Neutrophil (primary cell): ENCODE measurements around the gene TSPAN9.

Source experiments
- H3K27ac ChIP-seq: fragments of 200-600 bp; sonication (generic); 2 replicates; pipeline ENCODE4 v1.5.1; 2016; ENCODE audit warnings: mild to moderate bottlenecking, moderate library complexity
- H3K27me3 ChIP-seq: fragments of 200-600 bp; sonication (generic); 2 replicates; pipeline ENCODE4 v1.6.0; 2016; ENCODE audit warnings: mild to moderate bottlenecking
- H3K36me3 ChIP-seq: fragments of 200-600 bp; sonication (generic); 2 replicates; pipeline ENCODE4 v1.5.1; 2017
- H3K4me1 ChIP-seq, 2 experiments: fragments of 200-600 bp in 1 of 2; sonication (generic) in 1 of 2; 1 replicate in 1 of 2; 2 replicates in 1 of 2; pipeline versions ENCODE4 v1.5.1 to v1.6.1; 2013 to 2016; ENCODE audit warnings: low read depth in 1 of 2, low read length in 1 of 2, mild to moderate bottlenecking in 1 of 2, moderate library complexity in 1 of 2; ENCODE audit not compliant: control insufficient read depth in 1 of 2, insufficient read depth in 1 of 2
- H3K4me3 ChIP-seq, 2 experiments: fragments of 200-600 bp in 1 of 2; sonication (generic) in 1 of 2; 1 replicate in 1 of 2; 2 replicates in 1 of 2; pipeline ENCODE4 v1.5.1; 2013 to 2016; ENCODE audit warnings: low read depth in 1 of 2, low read length in 1 of 2, mild to moderate bottlenecking in 1 of 2, moderate library complexity in 1 of 2
- H3K9me3 ChIP-seq: fragments of 200-600 bp; sonication (generic); 2 replicates; pipeline ENCODE4 v1.5.1; 2016
- CTCF ChIP-seq: fragments of 200-600 bp; sonication (generic); IDR thresholded peaks from 2 replicates; pipeline ENCODE4 v1.5.1; 2016; ENCODE audit warnings: antibody characterized with exemption

The TSPAN9 gene

DNA sequence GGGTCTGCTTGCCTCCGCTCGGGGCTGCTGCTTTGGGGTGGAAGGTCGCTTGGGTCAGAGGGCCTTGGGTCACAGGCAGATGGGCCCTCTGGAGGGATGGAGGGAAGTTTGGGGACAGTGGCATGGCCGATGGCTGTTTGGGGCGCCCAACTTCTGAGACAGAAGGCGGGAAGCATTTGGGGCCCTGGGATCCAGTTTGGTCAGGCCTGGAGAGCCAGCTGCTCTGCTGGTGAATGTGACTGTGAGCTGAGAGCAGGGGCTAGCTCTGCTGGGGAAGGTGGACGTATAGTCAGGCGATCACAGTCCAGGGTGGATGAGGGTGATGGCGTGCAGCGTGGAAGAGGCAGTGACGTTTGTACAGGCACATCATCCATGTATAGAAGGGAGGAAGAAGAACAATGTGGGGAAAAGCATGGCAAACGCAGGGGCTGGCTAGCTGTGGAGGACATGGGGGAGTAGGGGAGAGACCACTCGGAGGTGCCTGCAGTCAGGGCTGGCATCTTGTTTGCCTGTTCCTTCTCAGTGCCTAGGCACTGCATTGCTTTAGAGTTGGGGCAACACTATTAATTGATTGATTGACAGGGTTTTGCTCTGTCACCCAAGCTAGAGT lies 57.5 kb downstream of the TSPAN9 start:
- H3K27me3 ChIP-seq: peaks cover 99% of the 10 kb centered on the region
- TF ChIP-seq CTCF: no peak
- H3K4me1 ChIP-seq: peaks cover 4 to 8% of the 10 kb centered on the region in 2 experiments
- H3K9me3 ChIP-seq: no peaks in the 10 kb centered on the region
- no peak overlapping the region for H3K4me3 ChIP-seq
- no peak overlapping the region for H3K27ac ChIP-seq
- no peaks in the 10 kb centered on the region for H3K36me3 ChIP-seq

DNA sequence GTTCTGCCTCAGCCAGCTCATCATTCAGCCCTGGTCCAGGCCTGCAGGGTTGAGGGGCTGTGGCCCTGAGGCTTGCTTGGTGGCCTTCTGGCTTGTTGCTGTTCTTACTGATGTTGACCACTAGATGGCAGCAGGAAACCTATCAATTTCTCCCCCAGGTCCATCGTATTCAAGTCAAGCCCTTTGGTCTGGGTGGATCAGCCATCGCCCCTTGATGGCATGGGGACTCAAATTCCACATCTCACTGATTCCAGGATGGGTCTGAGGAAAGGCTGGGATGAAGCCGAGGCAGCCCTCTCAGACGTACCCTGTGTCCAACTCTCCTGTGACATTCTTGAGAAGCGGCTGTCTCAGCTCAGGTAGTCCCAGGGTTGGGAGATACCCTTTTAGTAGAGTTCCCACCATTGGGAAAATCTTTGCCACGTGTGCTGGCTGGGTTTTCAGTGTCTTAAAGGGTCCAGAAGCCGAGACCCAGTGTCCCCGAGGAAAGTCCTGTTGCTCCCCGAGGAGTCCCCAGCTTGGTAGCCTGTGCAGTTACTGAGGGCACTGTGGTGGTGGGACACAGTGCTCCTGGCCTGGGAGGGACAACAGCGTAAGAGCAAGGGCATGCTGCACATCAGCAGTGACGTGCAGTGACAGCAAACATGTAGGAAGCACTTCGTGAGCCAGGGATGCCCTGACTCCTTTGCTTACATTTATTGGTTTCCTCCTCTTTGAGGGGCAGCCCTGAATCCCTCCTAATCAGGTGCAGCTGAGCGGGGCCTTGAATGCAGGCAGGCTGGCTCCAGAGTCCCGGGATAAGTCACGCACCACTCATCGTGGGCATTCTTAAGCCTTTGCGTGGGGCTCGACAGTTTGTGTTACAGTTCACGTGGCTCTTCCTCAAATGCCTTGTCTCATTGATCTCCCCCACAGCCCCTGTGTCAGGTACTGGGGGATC lies 58.6 kb downstream of the TSPAN9 start:
- H3K9me3 ChIP-seq: no peaks in the 10 kb centered on the region
- H3K4me1 ChIP-seq: no peaks in the 10 kb centered on the region
- H3K36me3 ChIP-seq: no peaks in the 10 kb centered on the region
- no peak overlapping the region for H3K27ac ChIP-seq
- H3K27me3 ChIP-seq: peaks cover 98% of the 10 kb centered on the region
- peak; percentile 51 for TF ChIP-seq CTCF
- H3K4me3 ChIP-seq: no peak overlapping the region

- H3K36me3 ChIP-seq: no peaks in the 10 kb centered on the region
- TF ChIP-seq CTCF: no peak
- no peak overlapping the region for H3K27ac ChIP-seq
- no peaks in the 10 kb centered on the region for H3K9me3 ChIP-seq
- peaks cover 92% of the 10 kb centered on the region for H3K27me3 ChIP-seq
- H3K4me3 ChIP-seq: no peak overlapping the region
- no peaks in the 10 kb centered on the region for H3K4me1 ChIP-seq
These were observed 59.6 kb downstream of the TSPAN9 start for GRCh38 chr12:3136641-3137267.

DNA sequence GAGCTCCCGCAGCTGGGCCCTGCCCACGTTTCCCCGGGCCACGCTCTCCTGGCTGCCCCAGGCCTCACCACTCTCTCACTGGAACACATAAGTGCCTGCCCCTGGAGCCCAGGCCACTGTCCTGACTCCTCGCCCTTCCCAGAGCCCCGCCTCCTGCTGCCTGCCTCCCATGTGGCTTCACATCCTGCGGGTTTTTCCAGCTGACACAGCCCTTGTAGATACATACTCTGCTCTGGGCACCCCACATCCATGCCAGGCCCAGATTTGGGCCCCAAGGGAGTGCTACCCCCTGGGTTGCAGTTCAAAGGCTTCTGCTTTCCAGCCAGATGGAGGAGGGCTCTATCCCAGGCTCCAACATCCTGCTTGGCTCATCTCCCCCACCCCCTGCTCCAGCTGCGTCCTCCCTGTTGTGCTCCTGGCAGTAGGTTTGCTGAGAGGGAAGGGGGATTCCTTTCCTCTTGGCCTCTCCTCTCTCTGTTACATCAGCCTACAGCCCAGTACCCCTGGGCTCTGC lies 60.1 kb downstream of the TSPAN9 start:
- H3K4me3 ChIP-seq: no peak overlapping the region
- H3K4me1 ChIP-seq: no peaks in the 10 kb centered on the region
- H3K27ac ChIP-seq: no peak overlapping the region
- no peaks in the 10 kb centered on the region for H3K9me3 ChIP-seq
- no peaks in the 10 kb centered on the region for H3K36me3 ChIP-seq
- no peak for TF ChIP-seq CTCF
- H3K27me3 ChIP-seq: peaks cover 92% of the 10 kb centered on the region

DNA sequence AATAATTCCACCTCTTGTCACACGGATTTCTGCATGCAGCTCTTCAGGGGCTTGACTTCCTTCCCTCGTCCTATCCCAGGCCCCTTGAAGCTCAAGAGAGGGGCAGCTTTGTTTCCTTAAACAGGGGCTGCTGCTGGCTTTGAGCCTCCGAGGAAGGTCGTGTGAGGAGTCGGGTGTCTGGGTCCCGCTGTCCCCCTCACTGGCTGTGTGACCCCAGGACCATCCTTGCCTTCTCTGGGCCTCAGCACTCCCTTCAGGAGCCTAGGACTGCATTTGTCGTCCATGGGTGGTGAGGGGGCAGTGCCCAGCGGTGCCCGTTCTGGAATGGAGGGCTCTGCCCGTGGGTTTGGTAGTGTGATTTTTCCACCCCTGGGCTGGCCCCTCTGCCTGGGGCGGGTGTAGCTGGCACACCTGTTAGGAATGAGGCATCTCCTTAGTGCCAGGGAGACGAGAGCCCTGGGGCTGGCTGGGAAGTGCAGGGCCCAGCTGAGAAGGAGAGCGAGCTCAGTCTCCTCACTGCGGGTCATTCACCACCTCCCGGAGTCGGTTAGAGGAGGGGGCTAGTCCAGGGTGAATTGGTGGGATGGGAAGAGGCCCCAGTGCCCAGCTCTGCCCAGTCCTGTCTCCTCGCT lies 60.8 kb downstream of the TSPAN9 start:
- peaks cover 88% of the 10 kb centered on the region for H3K27me3 ChIP-seq
- no peaks in the 10 kb centered on the region for H3K36me3 ChIP-seq
- H3K27ac ChIP-seq: no peak overlapping the region
- H3K4me1 ChIP-seq: no peaks in the 10 kb centered on the region
- no peak for TF ChIP-seq CTCF
- H3K4me3 ChIP-seq: no peak overlapping the region
- H3K9me3 ChIP-seq: no peaks in the 10 kb centered on the region
